Testis (tissue), 3 donors: ENCODE data around the gene PTGDR2. TPM values are rescaled to one million over a fixed set of nuclear protein-coding genes. Genes with fewer than 3 reads are reported as not detected.

ENCODE experiments used
- DNase-seq: peaks from one replicate; pipeline ENCODE4 v3.0.0-alpha.2; 2019
- H3K27ac ChIP-seq, 2 donors: fragments of 200-600 bp; sonication (generic); one replicate each; pipeline ENCODE4 v1.5.1; 2019
- H3K27me3 ChIP-seq: fragments of 200-600 bp; sonication (generic); one replicate; pipeline ENCODE4 v1.5.1; 2019
- H3K36me3 ChIP-seq: fragments of 200-600 bp; sonication (generic); one replicate; pipeline ENCODE4 v1.5.1; 2017; ENCODE audit warnings: low read depth; ENCODE audit errors: missing control alignments
- H3K4me1 ChIP-seq: fragments of 200-600 bp; sonication (generic); one replicate; pipeline ENCODE4 v1.5.1; 2019
- H3K4me3 ChIP-seq, 2 donors: fragments of 200-600 bp; sonication (generic); one replicate each; pipeline ENCODE4 v1.5.1; 2017 to 2019
- H3K9me3 ChIP-seq: fragments of 200-600 bp; sonication (generic); one replicate; pipeline ENCODE4 v1.5.1; 2017
- POLR2A ChIP-seq: fragments of 450-650 bp; IDR thresholded peaks from one replicate; pipeline ENCODE4 v1.6.1; 2017; ENCODE audit warnings: antibody characterized with exemption, mild to moderate bottlenecking, moderate library complexity
- WGBS, 2 donors: methylation state at CpG; one replicate each; pipeline ENCODE4 v1.1.5; 2018; 5-methylcytosine and 5-hydroxymethylcytosine counted together
- intact Hi-C: fragments of 100-400 bp; cut with DNase I; formaldehyde crosslinking; loops from one replicate; pipeline ENCODE4 v1.15.1; 2023; ENCODE audit warnings: low total_unique reads
- polyA plus RNA-seq: library from polyadenylated mRNA; stranded (reverse); fragments of 350-450 nt; fragmentation: Illumina TruSeq; extraction: RNeasy Lipid Tissue Mini Kit (QIAGEN cat#74804); gene quantifications from one replicate; pipeline ENCODE4 v1.2.3, GENCODE V29; 2014; ENCODE audit warnings: low read depth, low replicate concordance; ENCODE audit not compliant: insufficient read depth
- total RNA-seq, 2 donors: library from RNA; depleted of rRNA; stranded (reverse); fragments of >200 nt; gene quantifications; one replicate each; pipeline ENCODE4 v1.2.3, GENCODE V29; 2016
- TF ChIP-seq, protein P1 (sequence below), 3 experiments: fragments of 450-650 bp in 2 of 3; fragments of 200-600 bp in 1 of 3; sonication (generic) in 1 of 3; IDR thresholded peaks; one replicate each; pipeline ENCODE4 v1.5.1; 2016 to 2019; ENCODE audit warnings: antibody characterized with exemption in 3 of 3, mild to moderate bottlenecking in 2 of 3, moderate library complexity in 1 of 3

Gene PTGDR2
- total and polyA plus RNA-seq, 3 donors from 2014 or later, result 0.28 to 1.5 (median 0.81) TPM

DNA sequence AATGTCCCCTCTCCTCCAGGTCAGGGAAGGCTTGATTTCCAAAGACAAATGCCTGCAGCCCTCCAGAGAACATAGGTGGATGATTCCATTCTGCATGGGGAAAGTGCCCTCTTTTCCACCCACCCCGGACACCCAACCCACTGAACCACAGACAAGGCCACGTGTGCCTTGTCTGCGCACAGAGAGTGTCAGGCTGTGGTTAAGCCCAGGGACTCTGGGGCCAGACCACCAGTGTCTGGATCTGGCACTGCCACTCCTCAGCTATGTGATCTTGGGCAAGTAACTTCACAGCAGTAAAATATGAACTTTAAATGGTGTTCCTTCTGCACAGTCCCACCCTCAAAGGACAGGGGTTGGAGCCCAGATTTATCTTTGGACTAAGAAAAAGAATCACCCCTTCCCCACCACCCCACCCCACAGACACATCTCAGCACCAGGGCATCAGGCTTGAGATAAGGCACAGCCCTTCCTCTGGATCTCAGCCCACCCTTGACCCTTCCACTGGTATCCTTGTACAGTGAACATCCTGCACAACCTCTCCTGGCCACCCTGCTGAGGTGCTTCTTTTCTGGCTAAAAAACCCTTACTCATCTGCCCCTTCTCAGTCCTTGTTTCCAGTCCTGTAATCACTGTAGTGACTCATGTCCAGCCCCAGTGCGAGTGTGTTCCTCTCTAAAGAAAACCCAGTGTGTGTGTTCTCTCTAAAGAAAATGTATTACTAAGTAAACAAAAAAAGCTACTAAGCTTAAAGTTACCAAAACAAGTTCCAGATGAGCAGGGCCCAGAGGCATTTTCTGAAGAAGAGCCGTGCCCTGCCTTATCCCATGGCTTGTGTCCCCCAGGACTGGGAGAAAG lies 1.9 kb upstream of the PTGDR2 start:
- Histone ChIP-seq H3K9me3 (no peaks in the 10 kb centered on the region), H3K4me3 (no peak overlapping the region), H3K4me1 (no peaks in the 10 kb centered on the region), H3K36me3 (no peaks in the 10 kb centered on the region), H3K27me3 (no peaks in the 10 kb centered on the region), H3K27ac (no peak overlapping the region)
- no peak for DNase-seq
- intact Hi-C loops, result no loop called here
- WGBS, 2 donors, result 89 to 93% methylated on average over 5 of the region's 5 CpGs
- no peak for TF ChIP-seq POLR2A
- TF ChIP-seq, protein P1, sequence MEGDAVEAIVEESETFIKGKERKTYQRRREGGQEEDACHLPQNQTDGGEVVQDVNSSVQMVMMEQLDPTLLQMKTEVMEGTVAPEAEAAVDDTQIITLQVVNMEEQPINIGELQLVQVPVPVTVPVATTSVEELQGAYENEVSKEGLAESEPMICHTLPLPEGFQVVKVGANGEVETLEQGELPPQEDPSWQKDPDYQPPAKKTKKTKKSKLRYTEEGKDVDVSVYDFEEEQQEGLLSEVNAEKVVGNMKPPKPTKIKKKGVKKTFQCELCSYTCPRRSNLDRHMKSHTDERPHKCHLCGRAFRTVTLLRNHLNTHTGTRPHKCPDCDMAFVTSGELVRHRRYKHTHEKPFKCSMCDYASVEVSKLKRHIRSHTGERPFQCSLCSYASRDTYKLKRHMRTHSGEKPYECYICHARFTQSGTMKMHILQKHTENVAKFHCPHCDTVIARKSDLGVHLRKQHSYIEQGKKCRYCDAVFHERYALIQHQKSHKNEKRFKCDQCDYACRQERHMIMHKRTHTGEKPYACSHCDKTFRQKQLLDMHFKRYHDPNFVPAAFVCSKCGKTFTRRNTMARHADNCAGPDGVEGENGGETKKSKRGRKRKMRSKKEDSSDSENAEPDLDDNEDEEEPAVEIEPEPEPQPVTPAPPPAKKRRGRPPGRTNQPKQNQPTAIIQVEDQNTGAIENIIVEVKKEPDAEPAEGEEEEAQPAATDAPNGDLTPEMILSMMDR (IDR thresholded peaks at IDR 0.05), result no peak

DNA sequence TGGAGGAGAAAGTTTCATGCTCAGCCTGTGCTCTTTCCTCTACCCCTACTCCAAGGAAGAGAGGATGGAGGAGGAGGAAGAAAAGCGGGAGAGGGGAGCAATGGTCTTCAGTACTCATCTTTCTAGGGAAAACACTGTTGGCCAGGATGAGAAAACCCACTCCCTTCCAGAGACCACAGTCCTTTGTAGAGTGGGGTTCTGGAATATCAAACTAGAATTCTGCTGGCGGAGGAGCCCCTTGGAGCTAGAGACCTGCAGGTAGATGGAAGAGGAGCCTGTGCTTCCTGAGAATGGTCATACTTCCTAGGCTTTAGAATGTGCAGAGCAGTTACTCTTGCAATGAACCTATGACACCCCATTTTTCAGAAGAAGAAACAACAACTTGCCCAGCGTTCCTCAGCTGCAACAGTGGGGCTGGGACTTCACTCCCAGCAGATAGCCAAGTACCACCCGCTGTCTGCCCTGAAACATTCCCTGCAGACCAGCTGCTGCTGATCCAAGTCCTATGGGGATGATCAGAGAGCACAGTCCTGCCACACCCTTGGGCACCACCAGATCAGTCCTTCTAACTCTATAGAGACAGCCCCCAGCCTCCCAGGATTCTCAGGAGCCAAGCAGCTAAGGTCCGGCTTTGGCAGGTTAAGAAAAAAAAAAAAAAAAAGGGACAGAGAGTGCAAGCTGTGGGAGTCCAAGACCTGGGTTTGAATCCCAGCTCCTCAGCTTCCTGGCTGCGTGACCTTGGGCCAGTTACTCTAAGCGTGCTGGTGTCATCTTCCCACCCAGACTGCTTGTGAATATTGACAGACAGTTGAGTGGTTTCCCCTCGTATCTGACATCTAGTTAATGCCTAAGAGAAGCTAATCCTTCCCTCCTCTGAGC lies 664 bp downstream of the PTGDR2 start:
- whole genome bisulfite sequencing, 2 donors, result 51 to 65% methylated on average over 7 to 8 of the region's 8 CpGs

DNA sequence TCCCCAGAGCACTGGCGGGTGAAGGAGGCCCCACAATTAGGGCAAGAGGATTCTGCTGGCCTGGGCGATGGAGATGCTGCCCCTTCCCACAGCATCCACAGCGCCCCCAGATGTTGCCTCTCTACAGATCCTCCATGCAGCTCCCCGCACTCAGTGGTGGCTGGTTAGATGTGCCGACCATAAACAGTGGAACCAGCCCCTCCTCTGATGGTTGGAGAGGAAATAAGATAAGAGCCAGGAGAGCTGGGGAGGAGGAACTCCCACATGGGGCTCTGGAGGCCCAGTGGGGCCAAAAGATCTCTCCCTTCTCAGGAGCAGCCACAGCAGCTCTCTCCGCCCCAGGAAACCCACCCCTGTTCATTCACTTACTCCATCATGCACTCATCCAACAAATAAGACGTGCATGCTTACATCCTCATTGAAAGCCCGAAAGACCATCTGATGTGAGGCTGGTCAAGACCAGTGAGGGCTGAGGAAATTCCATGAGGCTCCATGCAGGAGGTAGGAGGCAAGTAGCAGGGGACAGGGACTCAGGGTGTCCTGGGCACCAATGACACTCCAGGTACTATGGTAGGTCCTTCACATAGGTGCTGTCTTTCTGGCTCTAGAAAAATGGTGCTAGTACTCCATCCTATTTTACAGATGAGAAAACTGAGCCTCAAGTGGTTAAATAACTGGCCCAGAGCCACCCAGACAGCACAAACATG lies 1.5 kb downstream of the PTGDR2 start:
- no peak for TF ChIP-seq POLR2A
- TF ChIP-seq, protein P1 (IDR thresholded peaks at IDR 0.05), result no peak
- intact Hi-C loops, result no loop called here
- WGBS, 2 donors, result 56 to 74% methylated on average over 8 of the region's 8 CpGs
- Histone ChIP-seq H3K36me3 (no peaks in the 10 kb centered on the region), H3K27me3 (no peaks in the 10 kb centered on the region), H3K27ac (no peak overlapping the region), H3K4me1 (no peaks in the 10 kb centered on the region), H3K9me3 (no peaks in the 10 kb centered on the region), H3K4me3 (no peak overlapping the region)
- no peak for DNase-seq

More for the DNA sequence above, 664 bp downstream of the PTGDR2 start:
- no peak for DNase-seq
- no peak overlapping the region for H3K4me3 ChIP-seq
- no peaks in the 10 kb centered on the region for H3K36me3 ChIP-seq
- intact Hi-C loops, result no loop called here
- H3K9me3 ChIP-seq, result no peaks in the 10 kb centered on the region
- no peak overlapping the region for H3K27ac ChIP-seq
- H3K27me3 ChIP-seq, result no peaks in the 10 kb centered on the region
- TF ChIP-seq, protein P1 (IDR thresholded peaks at IDR 0.05), result no peak
- no peak for TF ChIP-seq POLR2A
- H3K4me1 ChIP-seq, result no peaks in the 10 kb centered on the region

DNA sequence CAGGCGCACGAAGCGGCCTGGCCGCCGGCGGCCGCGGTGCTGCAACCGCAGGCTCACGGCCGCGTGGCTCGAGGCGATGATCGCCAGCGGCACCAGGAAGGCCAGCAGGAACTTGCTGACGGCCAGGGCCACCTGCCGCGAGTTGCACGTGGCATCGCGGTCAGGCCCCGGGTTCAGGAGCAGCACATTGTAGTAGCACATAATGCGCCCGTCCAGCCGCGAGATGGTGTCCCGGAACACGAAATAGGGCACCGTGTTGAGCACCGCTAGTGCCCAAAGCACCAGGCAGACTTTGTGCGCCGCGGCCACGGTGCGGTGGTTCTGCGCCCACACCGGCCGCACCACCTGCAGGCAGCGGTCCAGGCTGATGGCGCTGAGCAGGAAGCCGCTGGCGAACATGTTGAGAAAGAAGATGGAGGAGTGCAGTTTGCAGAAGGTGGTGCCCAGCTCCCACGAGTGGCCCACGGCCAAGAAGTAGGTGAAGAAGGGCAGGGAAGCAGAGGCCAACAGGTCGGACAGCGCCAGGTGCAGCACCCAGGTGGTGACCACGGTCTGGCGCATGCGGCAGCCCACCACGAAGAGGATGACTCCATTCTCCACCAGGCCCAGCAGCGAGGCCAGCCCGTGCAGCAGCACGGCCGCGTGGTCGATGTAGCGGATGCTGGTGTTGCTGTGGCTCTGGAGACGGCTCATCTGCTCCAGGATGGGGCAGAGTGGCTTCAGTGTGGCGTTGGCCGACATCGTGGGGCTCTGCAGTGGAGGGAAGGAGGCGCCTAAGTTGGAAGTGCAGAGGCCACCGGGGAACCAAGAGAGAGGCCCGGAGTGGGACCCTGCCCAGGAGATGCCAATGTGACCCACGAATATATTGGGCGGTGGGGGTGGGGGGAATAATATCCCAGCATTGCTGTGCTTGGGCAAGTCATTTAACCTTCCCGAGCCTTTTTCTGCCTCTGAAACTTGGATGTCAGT lies 2.5 kb downstream of the PTGDR2 start:
- H3K27ac ChIP-seq, result no peak overlapping the region
- WGBS, 2 donors, result 65 to 79% methylated on average over 59 to 68 of the region's 68 CpGs

More for the DNA sequence above, 2.5 kb downstream of the PTGDR2 start:
- no peak for DNase-seq
- Histone ChIP-seq H3K27me3 (no peaks in the 10 kb centered on the region), H3K4me1 (no peaks in the 10 kb centered on the region), H3K4me3 (peak overlapping the region in 1 of 2 donors; percentile 20), H3K9me3 (no peaks in the 10 kb centered on the region), H3K36me3 (no peaks in the 10 kb centered on the region)
- intact Hi-C loops, result no loop called here
- TF ChIP-seq, protein P1 (IDR thresholded peaks at IDR 0.05), result no peak
- no peak for TF ChIP-seq POLR2A
